CD14-positive monocyte (primary cell): ENCODE data around the gene HDAC7. TPM values are rescaled to one million over a fixed set of nuclear protein-coding genes. Genes with fewer than 3 reads are reported as not detected.

ENCODE experiments used
- DNase-seq, 3 donors: peaks; one replicate each; pipeline ENCODE4 v3.0.0-alpha.2; 2011 to 2022
- H2AFZ ChIP-seq: 2 replicates; pipeline ENCODE4 v1.6.0; 2012; ENCODE audit warnings: mild to moderate bottlenecking, low read depth, low read length, inconsistent platforms; ENCODE audit not compliant: insufficient read depth, poor library complexity, severe bottlenecking
- H3K27ac ChIP-seq, 2 donors: 1 replicate in 1 of 2; 2 replicates in 1 of 2; pipeline ENCODE4 v1.5.1; 2012 to 2013; ENCODE audit warnings: low read length in 2 of 2, control low read depth in 1 of 2, inconsistent platforms in 1 of 2, low read depth in 1 of 2, mild to moderate bottlenecking in 1 of 2
- H3K27me3 ChIP-seq, 2 donors: one replicate each; pipeline versions ENCODE4 v1.6.0 to v1.6.1; 2011 to 2013; ENCODE audit warnings: low read length in 2 of 2; ENCODE audit not compliant: control insufficient read depth in 2 of 2, insufficient read depth in 2 of 2
- H3K36me3 ChIP-seq, 2 donors: replicated peaks in 1 of 2; 1 replicate in 1 of 2; 2 replicates in 1 of 2; pipeline versions ENCODE4 v1.5.1 to v1.6.1; 2012 to 2013; ENCODE audit warnings: low read length in 2 of 2, control low read depth in 1 of 2, inconsistent platforms in 1 of 2, mild to moderate bottlenecking in 1 of 2; ENCODE audit not compliant: insufficient read depth in 2 of 2, control insufficient read depth in 1 of 2
- H3K4me1 ChIP-seq, 2 donors: 1 replicate in 1 of 2; 2 replicates in 1 of 2; pipeline versions ENCODE4 v1.5.1 to v1.6.1; 2012 to 2013; ENCODE audit warnings: low read length in 2 of 2, control low read depth in 1 of 2, inconsistent platforms in 1 of 2, mild to moderate bottlenecking in 1 of 2, moderate library complexity in 1 of 2; ENCODE audit not compliant: insufficient read depth in 2 of 2, control insufficient read depth in 1 of 2
- H3K4me2 ChIP-seq: replicated peaks from 2 replicates; pipeline ENCODE3; 2012; ENCODE audit warnings: low read length, moderate library complexity, mild to moderate bottlenecking; ENCODE audit not compliant: poor library complexity, severe bottlenecking; ENCODE audit errors: extremely low read depth
- H3K4me3 ChIP-seq, 3 experiments: fragments of 200-600 bp in 1 of 3; sonication (generic) in 1 of 3; replicated peaks in 1 of 3; 1 replicate in 2 of 3; 2 replicates in 1 of 3; pipeline ENCODE4 v1.5.1; 2011 to 2013; ENCODE audit warnings: low read length in 3 of 3, mild to moderate bottlenecking in 3 of 3, control low read depth in 2 of 3, low read depth in 2 of 3, inconsistent platforms in 1 of 3, moderate library complexity in 1 of 3
- H3K79me2 ChIP-seq: 2 replicates; pipeline ENCODE4 v1.6.0; 2012; ENCODE audit warnings: mild to moderate bottlenecking, control low read depth, inconsistent platforms, low read length, moderate library complexity; ENCODE audit not compliant: insufficient read depth
- H3K9ac ChIP-seq: 2 replicates; pipeline ENCODE4 v1.6.0; 2017; ENCODE audit warnings: low read length, mild to moderate bottlenecking; ENCODE audit not compliant: insufficient read depth, poor library complexity, severe bottlenecking
- H3K9me3 ChIP-seq, 2 donors: replicated peaks in 1 of 2; 1 replicate in 1 of 2; 2 replicates in 1 of 2; pipeline versions ENCODE4 v1.5.1 to v1.6.1; 2012 to 2013; ENCODE audit warnings: low read length in 2 of 2, control low read depth in 1 of 2; ENCODE audit not compliant: control insufficient read depth in 1 of 2, insufficient read depth in 1 of 2
- H4K20me1 ChIP-seq: 2 replicates; pipeline ENCODE4 v1.6.0; 2012; ENCODE audit warnings: mild to moderate bottlenecking, low read length, control low read depth, moderate library complexity; ENCODE audit not compliant: insufficient read depth
- H3K27ac Mint-ChIP-seq, 7 donors: one replicate each; pipeline ENCODE4 v1.8.0; 2020; ENCODE audit warnings: mild to moderate bottlenecking in 7 of 7, mixed read lengths in 7 of 7, moderate library complexity in 6 of 7, inconsistent platforms in 2 of 7
- H3K27me3 Mint-ChIP-seq, 3 donors: one replicate each; pipeline ENCODE4 v1.8.0; 2021 to 2022; ENCODE audit warnings: low read depth in 3 of 3, mild to moderate bottlenecking in 3 of 3, mixed read lengths in 3 of 3, moderate library complexity in 3 of 3, inconsistent platforms in 1 of 3
- H3K36me3 Mint-ChIP-seq, 2 donors: one replicate each; pipeline ENCODE4 v1.8.0; 2020; ENCODE audit warnings: mixed read lengths in 2 of 2, inconsistent platforms in 1 of 2, mild to moderate bottlenecking in 1 of 2
- H3K4me1 Mint-ChIP-seq: one replicate; pipeline ENCODE4 v1.8.0; 2020; ENCODE audit warnings: mild to moderate bottlenecking, mixed read lengths
- H3K4me3 Mint-ChIP-seq, 2 donors: one replicate each; pipeline ENCODE4 v1.8.0; 2020; ENCODE audit warnings: mild to moderate bottlenecking in 2 of 2, mixed read lengths in 2 of 2, moderate library complexity in 1 of 2
- H3K9me3 Mint-ChIP-seq, 7 donors: one replicate each; pipeline ENCODE4 v1.8.0; 2020 to 2022; ENCODE audit warnings: mixed read lengths in 7 of 7, mild to moderate bottlenecking in 6 of 7, moderate library complexity in 6 of 7, inconsistent platforms in 2 of 7
- CTCF ChIP-seq: fragments of 200-600 bp; IDR thresholded peaks from one replicate; pipeline ENCODE4 v1.8.0; 2022; ENCODE audit warnings: antibody characterized with exemption, mild to moderate bottlenecking
- WGBS: methylation state at CpG from one replicate; pipeline ENCODE4 v1.1.5; 2013; ENCODE audit warnings: missing lambda C conversion rate; ENCODE audit not compliant: insufficient coverage; 5-methylcytosine and 5-hydroxymethylcytosine counted together
- intact Hi-C, 2 donors: fragments of 100-400 bp; cut with micrococcal nuclease; formaldehyde crosslinking; loops; one replicate each; pipeline versions ENCODE4 v1.15.0 to v1.15.1; 2023
- polyA plus RNA-seq, 3 donors: library from polyadenylated mRNA; depleted of rRNA in 1 of 3; unstranded in 2 of 3; stranded (reverse) in 1 of 3; fragments of 300-500 nt in 2 of 3; fragments of >200 nt in 1 of 3; fragmentation: Illumina TruSeq in 2 of 3; gene quantifications; 1 replicate in 2 of 3; 2 replicates in 1 of 3; pipeline ENCODE4 v1.2.3, GENCODE V29; 2012 to 2021

HDAC7 gene
- polyA plus RNA-seq, 3 donors: 5.9 to 79.2 (median 8.4) TPM

- peaks cover 30 to 41% of the 10 kb centered on the region in 2 donors for H3K4me1 ChIP-seq
- no peak overlapping the region for H3K9ac ChIP-seq
- DNase-seq: no peak
- peaks cover 48% of the 10 kb centered on the region for H3K4me1 Mint-ChIP-seq
- H3K27me3 Mint-ChIP-seq: peaks cover 12 to 18% (median 16%) of the 10 kb centered on the region in 3 donors
- no peaks in the 10 kb centered on the region for H4K20me1 ChIP-seq
- H3K79me2 ChIP-seq: no peaks in the 10 kb centered on the region
- H3K4me3 Mint-ChIP-seq: peak overlapping the region in 1 of 2 donors; percentile 51
- H3K36me3 Mint-ChIP-seq: peaks cover 0 to 2% of the 10 kb centered on the region in 2 donors
- TF ChIP-seq CTCF: no peak
- no peak overlapping the region for H3K4me2 ChIP-seq
- H3K9me3 ChIP-seq: no peaks in the 10 kb centered on the region
- intact Hi-C loops: loop anchor here in 1 of 2 donors (5.0 kb wide), 1 partner anchor 37 kb away; no protein-coding TSS in a partner anchor
- no peaks in the 10 kb centered on the region for H3K36me3 ChIP-seq
- H2AFZ ChIP-seq: no peak overlapping the region
- peak overlapping the region in 1 of 7 donors; percentile 32 for H3K27ac Mint-ChIP-seq
- WGBS: 75% methylated on average over 9 of the region's 12 CpGs
- H3K27ac ChIP-seq: no peak overlapping the region
- peaks cover 0 to 1% (median 0%) of the 10 kb centered on the region in 7 donors for H3K9me3 Mint-ChIP-seq
- no peak overlapping the region for H3K4me3 ChIP-seq
- H3K27me3 ChIP-seq: no peaks in the 10 kb centered on the region
These were observed 79.7 kb downstream of the HDAC7 start for GRCh38 chr12:47739979-47740378.

GRCh38 chr12:47739297-47739696 is 80.4 kb downstream of the HDAC7 start:
- WGBS: 94% methylated on average over 2 of the region's 3 CpGs
- no peak overlapping the region for H3K27ac ChIP-seq
- H3K4me1 Mint-ChIP-seq: peaks cover 48% of the 10 kb centered on the region

More at GRCh38 chr12:47739297-47739696, 80.4 kb downstream of the HDAC7 start:
- Histone ChIP-seq H3K9me3 (no peaks in the 10 kb centered on the region), H4K20me1 (no peaks in the 10 kb centered on the region), H2AFZ (no peak overlapping the region), H3K79me2 (no peaks in the 10 kb centered on the region), H3K36me3 (no peaks in the 10 kb centered on the region), H3K9ac (no peak overlapping the region), H3K27me3 (no peaks in the 10 kb centered on the region), H3K4me2 (no peak overlapping the region), H3K4me1 (peaks cover 30 to 41% of the 10 kb centered on the region in 2 donors), H3K4me3 (no peak overlapping the region)
- TF ChIP-seq CTCF: no peak
- peak overlapping the region in 1 of 2 donors; percentile 39 for H3K4me3 Mint-ChIP-seq
- no peak for DNase-seq
- no peak overlapping the region for H3K27ac Mint-ChIP-seq
- H3K27me3 Mint-ChIP-seq: peaks cover 11 to 18% (median 14%) of the 10 kb centered on the region in 3 donors
- peaks cover 0 to 2% of the 10 kb centered on the region in 2 donors for H3K36me3 Mint-ChIP-seq
- H3K9me3 Mint-ChIP-seq: peaks cover 0 to 1% (median 0%) of the 10 kb centered on the region in 7 donors
- intact Hi-C loops: no loop called here
